ENCODE results near the gene SPATA31E1. TPM values are rescaled to one million over a fixed set of nuclear protein-coding genes. Genes with fewer than 3 reads are reported as not detected.
A peak's percentile ranks its signal among the peaks of the same experiment; 100 is the strongest.
"Not testable (repeated sequence)": the region's sequence is repeated elsewhere in the genome, so short reads cannot be mapped to it uniquely, and the experiment has no call there.

SPATA31E1 gene
- total RNA-seq, 2 donors from 2014 or later = 0.07 TPM; not detected in 1

GRCh38 chr9:87894998-87895625, 12.4 kb downstream of the SPATA31E1 start:
- intact Hi-C loops (cut with DNase I) = no loop called here
- no peak overlapping the region for H3K9ac ChIP-seq (ENCODE audit: low read depth in 2 of 2, low read length in 2 of 2)
- no peak for DNase-seq
- H3K27ac ChIP-seq = no peak overlapping the region
- H3K4me1 ChIP-seq = no peaks in the 10 kb centered on the region
- no peak for TF ChIP-seq CTCF (IDR thresholded peaks at IDR 0.05)
- H3K4me3 ChIP-seq = no peak overlapping the region
- H3K27me3 ChIP-seq = no peaks in the 10 kb centered on the region
- no peaks in the 10 kb centered on the region for H3K36me3 ChIP-seq
- H3K9me3 ChIP-seq = no peaks in the 10 kb centered on the region

- no peaks in the 10 kb centered on the region for H3K9me3 ChIP-seq
- DNase-seq = no peak
- intact Hi-C loops (cut with DNase I) = no loop called here
- H3K27ac ChIP-seq = no peak overlapping the region
- H3K4me3 ChIP-seq = no peak overlapping the region
- no peak for TF ChIP-seq CTCF (IDR thresholded peaks at IDR 0.05)
- no peak overlapping the region for H3K9ac ChIP-seq (ENCODE audit: low read depth in 2 of 2, low read length in 2 of 2)
- no peaks in the 10 kb centered on the region for H3K27me3 ChIP-seq
- no peaks in the 10 kb centered on the region for H3K4me1 ChIP-seq
- no peaks in the 10 kb centered on the region for H3K36me3 ChIP-seq
Observed at GRCh38 chr9:87896891-87897290, 14.2 kb downstream of the SPATA31E1 start.

- H3K4me1 ChIP-seq = no peaks in the 10 kb centered on the region
- no peak overlapping the region for H3K9ac ChIP-seq (ENCODE audit: low read depth in 2 of 2, low read length in 2 of 2)
- DNase-seq = no peak
- H3K9me3 ChIP-seq = no peaks in the 10 kb centered on the region
- no peak overlapping the region for H3K27ac ChIP-seq
- no peak overlapping the region for H3K4me3 ChIP-seq
- no peak for TF ChIP-seq CTCF (IDR thresholded peaks at IDR 0.05)
- intact Hi-C loops (cut with DNase I) = no loop called here
- H3K36me3 ChIP-seq = no peaks in the 10 kb centered on the region
- H3K27me3 ChIP-seq = no peaks in the 10 kb centered on the region
Observed at GRCh38 chr9:87898151-87898550, 15.5 kb downstream of the SPATA31E1 start.

GRCh38 chr9:87902371-87902770, 19.7 kb downstream of the SPATA31E1 start:
- H3K9ac ChIP-seq (ENCODE audit: low read depth in 2 of 2, low read length in 2 of 2); H3K4me1 ChIP-seq; H3K27ac ChIP-seq; H3K4me3 ChIP-seq; DNase-seq; H3K9me3 ChIP-seq; H3K27me3 ChIP-seq; H3K36me3 ChIP-seq; intact Hi-C loops (cut with DNase I): not testable (repeated sequence)

- H3K27me3 ChIP-seq = no peaks in the 10 kb centered on the region
- H3K27ac ChIP-seq = peak overlapping the region; percentile 53
- DNase-seq = peak; percentile 96
- H3K9ac ChIP-seq (ENCODE audit: low read depth in 2 of 2, low read length in 2 of 2) = peak overlapping the region in 1 of 2 donors; percentile 46
- no peak overlapping the region for H3K4me3 ChIP-seq
- H3K9me3 ChIP-seq = no peaks in the 10 kb centered on the region
- TF ChIP-seq CTCF (IDR thresholded peaks at IDR 0.05) = peak; percentile 36
- intact Hi-C loops (cut with DNase I) = no loop called here
- H3K4me1 ChIP-seq = no peaks in the 10 kb centered on the region
- H3K36me3 ChIP-seq = no peaks in the 10 kb centered on the region
Observed at GRCh38 chr9:87909310-87910041, 26.8 kb downstream of the SPATA31E1 start.

GRCh38 chr9:87910821-87911220, 28.1 kb downstream of the SPATA31E1 start:
- Histone ChIP-seq H3K9ac (ENCODE audit: low read depth in 2 of 2, low read length in 2 of 2) (no peak overlapping the region), H3K36me3 (no peaks in the 10 kb centered on the region), H3K4me3 (no peak overlapping the region), H3K9me3 (no peaks in the 10 kb centered on the region), H3K4me1 (no peaks in the 10 kb centered on the region), H3K27ac (no peak overlapping the region), H3K27me3 (no peaks in the 10 kb centered on the region)
- DNase-seq = no peak
- intact Hi-C loops (cut with DNase I) = no loop called here
- no peak for TF ChIP-seq CTCF (IDR thresholded peaks at IDR 0.05)

GRCh38 chr9:87917662-87918061, 35.0 kb downstream of the SPATA31E1 start, which contains the start of gene SPATA31C1:
Gene SPATA31C1, plus strand, starts transcription at chr9:87917962.
- H3K27ac ChIP-seq; DNase-seq; H3K27me3 ChIP-seq; intact Hi-C loops (cut with DNase I); H3K9me3 ChIP-seq; H3K36me3 ChIP-seq; H3K9ac ChIP-seq (ENCODE audit: low read depth in 2 of 2, low read length in 2 of 2); H3K4me1 ChIP-seq; H3K4me3 ChIP-seq: not testable (repeated sequence)

- H3K27me3 ChIP-seq; H3K36me3 ChIP-seq; DNase-seq; H3K4me1 ChIP-seq; H3K9me3 ChIP-seq; H3K4me3 ChIP-seq; H3K9ac ChIP-seq (ENCODE audit: low read depth in 2 of 2, low read length in 2 of 2); intact Hi-C loops (cut with DNase I); H3K27ac ChIP-seq: not testable (repeated sequence)
Observed at GRCh38 chr9:87919013-87919412, 36.3 kb downstream of the SPATA31E1 start.
